PC-3 (cell line): ENCODE results near the gene ITPRID2. TPM values are rescaled to one million over a fixed set of nuclear protein-coding genes. Genes with fewer than 3 reads are reported as not detected.

ENCODE experiments used
- ATAC-seq: fragments of 200-7000 bp; cut with Tn5 transposase; 2 replicates; pipeline ENCODE4 v1.9.1; 2020; ENCODE audit warnings: mild to moderate bottlenecking, moderate library complexity
- BruUV-seq: library from RNA; stranded (reverse); fragments of 400-500 nt; replicated peaks from 2 replicates; lab custom pipeline; 2021; lab: Mats Ljungman, UMichigan
- CTCF ChIA-PET: fragments of 300-600 bp; sonication (Branson Sonifier 250); formaldehyde crosslinking; loops from one replicate; lab custom pipeline; 2022; ENCODE audit warnings: antibody characterized with exemption; lab: Charles Lee
- POLR2A ChIA-PET: fragments of 300-600 bp; sonication (Branson Sonifier 250); formaldehyde crosslinking; loops from one replicate; lab custom pipeline; 2022; ENCODE audit warnings: antibody characterized with exemption; ENCODE audit not compliant: unreplicated experiment; lab: Charles Lee
- DNase-seq: peaks from one replicate; pipeline ENCODE4 v3.0.0-alpha.2; 2015
- H2AFZ ChIP-seq: fragments of 300-600 bp; sonication (generic); 2 replicates; pipeline ENCODE4 v1.6.0; 2016; ENCODE audit warnings: antibody characterized with exemption, low read length
- H3F3A ChIP-seq: fragments of 300-600 bp; sonication (generic); one replicate; pipeline ENCODE4 v1.6.0; 2017; ENCODE audit warnings: antibody characterized with exemption, low read length, control low read depth, mild to moderate bottlenecking; ENCODE audit not compliant: unreplicated experiment
- H3K27ac ChIP-seq: fragments of 300-600 bp; sonication (generic); 2 replicates; pipeline ENCODE4 v1.5.1; 2016; ENCODE audit warnings: mild to moderate bottlenecking, low read length
- H3K27me3 ChIP-seq: fragments of 300-600 bp; sonication (generic); 2 replicates; pipeline ENCODE4 v1.6.1; 2016; ENCODE audit warnings: low read length, mixed read lengths
- H3K36me3 ChIP-seq: fragments of 300-600 bp; sonication (generic); 2 replicates; pipeline ENCODE4 v1.6.1; 2016; ENCODE audit warnings: low read depth, mixed run types, low read length, mixed read lengths
- H3K4me1 ChIP-seq: fragments of 300-600 bp; sonication (generic); 2 replicates; pipeline ENCODE4 v1.5.1; 2016; ENCODE audit warnings: low read length; ENCODE audit not compliant: insufficient read depth
- H3K4me2 ChIP-seq: fragments of 300-600 bp; sonication (generic); 2 replicates; pipeline ENCODE4 v1.6.0; 2016; ENCODE audit warnings: low read length
- H3K4me3 ChIP-seq: fragments of 300-600 bp; sonication (generic); 2 replicates; pipeline ENCODE4 v1.5.1; 2016; ENCODE audit warnings: mild to moderate bottlenecking, low read length, mixed read lengths
- H3K79me2 ChIP-seq: fragments of 300-600 bp; sonication (generic); 2 replicates; pipeline ENCODE4 v1.6.1; 2017; ENCODE audit warnings: low read length, mixed read lengths
- H3K9ac ChIP-seq: fragments of 300-600 bp; sonication (generic); 2 replicates; pipeline ENCODE4 v1.6.0; 2016; ENCODE audit warnings: mild to moderate bottlenecking, low read length
- H3K9me2 ChIP-seq: fragments of 300-600 bp; sonication (generic); replicated peaks from 2 replicates; pipeline ENCODE4 v1.6.1; 2016; ENCODE audit warnings: mixed run types, low read length, mixed read lengths
- H3K9me3 ChIP-seq: fragments of 300-600 bp; sonication (generic); 2 replicates; pipeline ENCODE4 v1.6.1; 2016; ENCODE audit warnings: low read length, mixed read lengths
- H4K20me1 ChIP-seq: fragments of 300-600 bp; sonication (generic); 2 replicates; pipeline ENCODE4 v1.6.1; 2016; ENCODE audit warnings: low read length, mixed read lengths
- CTCF ChIP-seq: fragments of 300-600 bp; sonication (generic); conservative IDR thresholded peaks from 2 replicates; pipeline ENCODE4 v1.5.1; 2017; ENCODE audit warnings: antibody characterized with exemption, low read depth, mild to moderate bottlenecking, low read length
- EZH2 ChIP-seq: fragments of 300-600 bp; sonication (generic); IDR thresholded peaks from one replicate; pipeline ENCODE4 v1.6.1; 2017; ENCODE audit warnings: antibody characterized with exemption, mild to moderate bottlenecking, low read length; ENCODE audit not compliant: unreplicated experiment
- EZH2phosphoT487 ChIP-seq: fragments of 300-600 bp; sonication (generic); IDR thresholded peaks from 2 replicates; pipeline ENCODE4 v1.6.1; 2018; ENCODE audit warnings: mild to moderate bottlenecking, antibody characterized with exemption, low read length, borderline replicate concordance
- intact Hi-C: fragments of 100-400 bp; cut with micrococcal nuclease; formaldehyde crosslinking; loops from 2 replicates; pipeline ENCODE4 v1.9.0; 2023
- total RNA-seq: library from RNA; depleted of rRNA; stranded (reverse); fragments of >200 nt; gene quantifications from 2 replicates; pipeline ENCODE4 v1.2.3, GENCODE V29; 2014

ITPRID2 gene
- total RNA-seq, 1 experiment from 2014 or later: 113 TPM

GRCh38 chr2:181846399-181847197 lies 44.9 kb upstream of the ITPRID2 start:
- H3F3A ChIP-seq: no peaks in the 10 kb centered on the region
- DNase-seq (no peak), ATAC-seq (no peak)
- CTCF ChIA-PET: no interaction called here
- H3K9ac ChIP-seq: no peak overlapping the region
- no peaks in the 10 kb centered on the region for H3K9me3 ChIP-seq
- TF ChIP-seq EZH2: no peak
- TF ChIP-seq CTCF: no peak
- no peak for TF ChIP-seq EZH2phosphoT487
- H3K4me3 ChIP-seq: no peak overlapping the region
- no peaks in the 10 kb centered on the region for H3K4me1 ChIP-seq
- H4K20me1 ChIP-seq: no peaks in the 10 kb centered on the region
- H3K27me3 ChIP-seq: no peaks in the 10 kb centered on the region
- H3K27ac ChIP-seq: no peak overlapping the region
- intact Hi-C loops: no loop called here
- no peaks in the 10 kb centered on the region for H3K9me2 ChIP-seq
- no peaks in the 10 kb centered on the region for H3K79me2 ChIP-seq
- no peak overlapping the region for H3K4me2 ChIP-seq
- BruUV-seq: no TSS peak
- POLR2A ChIA-PET: no interaction called here
- H2AFZ ChIP-seq: 0 out of 2 replicates have a peak overlapping the region, but pooled peaks have one; percentile 34
- no peaks in the 10 kb centered on the region for H3K36me3 ChIP-seq

DNA sequence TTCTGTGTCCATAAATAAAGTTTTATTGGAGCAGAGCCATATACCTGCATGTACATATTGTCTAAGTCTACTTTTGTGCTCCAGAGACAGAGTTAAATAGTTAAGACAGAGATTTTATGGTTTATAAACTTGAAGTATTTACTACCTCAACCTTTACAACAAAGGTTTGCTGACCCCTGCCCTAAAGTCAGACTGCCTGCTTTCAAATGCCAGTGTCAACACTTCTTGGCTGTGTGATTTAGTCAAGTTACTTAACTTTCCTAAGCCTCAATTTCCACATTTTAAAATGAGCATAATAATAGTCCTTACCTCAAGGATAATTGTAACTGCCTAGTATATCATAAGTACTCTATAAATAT lies 44.4 kb upstream of the ITPRID2 start:
- H3F3A ChIP-seq: no peaks in the 10 kb centered on the region
- intact Hi-C loops: no loop called here
- H3K27ac ChIP-seq: no peak overlapping the region
- no peak for DNase-seq
- no peak overlapping the region for H3K9ac ChIP-seq
- H3K36me3 ChIP-seq: no peaks in the 10 kb centered on the region
- no peaks in the 10 kb centered on the region for H3K9me3 ChIP-seq
- no peak for TF ChIP-seq EZH2
- no peak for TF ChIP-seq CTCF
- no peak for TF ChIP-seq EZH2phosphoT487
- ChIA-PET POLR2A (no interaction called here), CTCF (no interaction called here)
- no peak overlapping the region for H3K4me2 ChIP-seq
- H3K79me2 ChIP-seq: no peaks in the 10 kb centered on the region
- H3K9me2 ChIP-seq: no peaks in the 10 kb centered on the region
- no peak overlapping the region for H3K4me3 ChIP-seq
- H4K20me1 ChIP-seq: no peaks in the 10 kb centered on the region
- no peak overlapping the region for H2AFZ ChIP-seq
- no peak for ATAC-seq
- H3K4me1 ChIP-seq: no peaks in the 10 kb centered on the region
- BruUV-seq: no TSS peak
- no peaks in the 10 kb centered on the region for H3K27me3 ChIP-seq

DNA sequence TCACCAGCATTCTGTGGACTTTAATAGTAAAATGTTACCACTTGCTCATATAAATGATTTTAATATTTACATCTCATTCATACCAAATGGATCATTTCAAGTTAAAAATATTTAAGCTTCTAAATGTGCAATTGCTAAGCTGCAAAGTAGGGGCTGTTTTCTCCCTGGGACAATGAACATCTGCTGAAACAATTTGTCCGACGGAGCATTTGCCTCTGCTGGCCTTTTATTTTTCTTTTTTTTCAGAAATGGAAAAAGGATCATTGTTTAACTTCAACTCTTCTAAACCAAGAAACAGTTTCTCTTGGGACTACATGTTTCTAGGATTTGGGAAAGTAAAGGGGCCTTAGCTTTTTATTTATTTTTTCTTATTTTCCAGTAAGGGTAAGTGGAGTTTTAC lies 43.8 kb upstream of the ITPRID2 start:
- no peaks in the 10 kb centered on the region for H3K36me3 ChIP-seq
- no peaks in the 10 kb centered on the region for H3F3A ChIP-seq
- intact Hi-C loops: no loop called here
- BruUV-seq: no TSS peak
- H2AFZ ChIP-seq: no peak overlapping the region
- CTCF ChIA-PET: no interaction called here
- H3K27me3 ChIP-seq: no peaks in the 10 kb centered on the region
- POLR2A ChIA-PET: no interaction called here
- no peak for DNase-seq
- TF ChIP-seq EZH2 (no peak), EZH2phosphoT487 (no peak), CTCF (no peak)
- no peaks in the 10 kb centered on the region for H4K20me1 ChIP-seq
- H3K9me2 ChIP-seq: no peaks in the 10 kb centered on the region
- H3K79me2 ChIP-seq: no peaks in the 10 kb centered on the region
- no peak overlapping the region for H3K4me3 ChIP-seq
- H3K9me3 ChIP-seq: no peaks in the 10 kb centered on the region
- H3K9ac ChIP-seq: no peak overlapping the region
- no peak for ATAC-seq
- no peaks in the 10 kb centered on the region for H3K4me1 ChIP-seq
- H3K27ac ChIP-seq: no peak overlapping the region
- no peak overlapping the region for H3K4me2 ChIP-seq
